Measurements from ENCODE around the gene KCNF1.

KCNF1 gene, protein sequence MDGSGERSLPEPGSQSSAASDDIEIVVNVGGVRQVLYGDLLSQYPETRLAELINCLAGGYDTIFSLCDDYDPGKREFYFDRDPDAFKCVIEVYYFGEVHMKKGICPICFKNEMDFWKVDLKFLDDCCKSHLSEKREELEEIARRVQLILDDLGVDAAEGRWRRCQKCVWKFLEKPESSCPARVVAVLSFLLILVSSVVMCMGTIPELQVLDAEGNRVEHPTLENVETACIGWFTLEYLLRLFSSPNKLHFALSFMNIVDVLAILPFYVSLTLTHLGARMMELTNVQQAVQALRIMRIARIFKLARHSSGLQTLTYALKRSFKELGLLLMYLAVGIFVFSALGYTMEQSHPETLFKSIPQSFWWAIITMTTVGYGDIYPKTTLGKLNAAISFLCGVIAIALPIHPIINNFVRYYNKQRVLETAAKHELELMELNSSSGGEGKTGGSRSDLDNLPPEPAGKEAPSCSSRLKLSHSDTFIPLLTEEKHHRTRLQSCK

DNA sequence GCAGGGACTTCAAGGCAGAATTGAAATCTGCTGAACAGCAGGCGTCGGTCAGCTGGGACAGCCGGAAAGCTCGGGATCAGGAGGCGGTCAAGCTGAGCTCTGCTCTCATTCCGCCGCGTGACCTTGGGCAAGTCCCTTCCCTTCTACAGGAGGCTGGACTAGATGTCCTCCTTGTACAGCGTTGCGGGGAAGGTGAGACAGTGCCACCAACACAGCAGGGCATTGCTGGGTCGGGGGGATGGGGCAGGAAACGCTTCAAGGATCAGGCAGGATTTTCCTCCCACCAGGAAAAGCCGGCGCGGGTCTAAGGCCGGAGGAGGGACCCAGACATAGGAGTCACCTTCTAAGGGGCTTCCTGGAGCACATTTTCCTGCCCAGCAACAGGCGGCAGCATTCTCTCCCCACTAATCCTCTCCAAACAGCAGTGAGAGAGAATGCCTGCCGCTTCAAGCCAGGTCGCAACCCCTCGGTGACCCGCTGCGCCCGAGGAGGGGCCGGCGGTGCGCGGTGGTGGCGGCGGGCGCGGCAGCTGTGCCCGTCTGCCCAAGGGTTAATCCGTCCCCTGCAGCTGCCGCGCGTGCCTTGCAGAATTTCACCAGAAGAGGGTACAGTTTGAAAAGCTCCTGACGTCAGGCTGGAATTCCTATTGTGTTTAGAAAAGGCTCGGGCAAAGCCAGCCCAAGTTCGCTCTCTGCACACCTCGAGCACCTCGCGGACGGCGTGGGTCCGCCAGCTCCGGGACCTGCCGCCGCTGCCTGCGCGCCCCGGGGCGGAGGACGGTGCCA lies at the start of gene KCNF1:
TSS of gene KCNF1 (plus strand) at position 644 of the 785 bp plus-strand sequence. CDS start 493 bp downstream, outside the sequence.
- DNase-seq (ENCODE audit: low spot score): peak; percentile 76

DNA sequence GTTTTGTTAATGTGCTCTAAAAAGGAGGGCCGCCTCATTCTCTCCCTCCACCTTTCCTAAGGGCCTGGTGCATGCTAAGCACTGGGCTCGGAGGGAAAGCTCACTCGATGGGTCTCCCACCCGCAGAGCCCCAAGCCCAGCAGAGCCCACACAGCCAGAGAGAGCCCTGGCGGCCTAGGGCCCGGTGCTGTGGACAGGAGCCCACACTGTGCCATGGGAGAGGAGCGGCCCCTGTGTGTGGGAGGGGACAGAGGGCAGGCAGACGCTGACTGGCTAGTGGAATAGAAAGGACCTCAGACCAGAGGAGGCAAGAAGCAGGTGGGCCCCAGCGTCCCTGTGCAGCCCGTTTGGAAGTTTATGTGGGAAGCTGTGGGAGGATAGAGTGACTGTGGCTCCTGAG lies 49.4 kb upstream of the KCNF1 start:
- DNase-seq (ENCODE audit: low spot score): no peak

DNA sequence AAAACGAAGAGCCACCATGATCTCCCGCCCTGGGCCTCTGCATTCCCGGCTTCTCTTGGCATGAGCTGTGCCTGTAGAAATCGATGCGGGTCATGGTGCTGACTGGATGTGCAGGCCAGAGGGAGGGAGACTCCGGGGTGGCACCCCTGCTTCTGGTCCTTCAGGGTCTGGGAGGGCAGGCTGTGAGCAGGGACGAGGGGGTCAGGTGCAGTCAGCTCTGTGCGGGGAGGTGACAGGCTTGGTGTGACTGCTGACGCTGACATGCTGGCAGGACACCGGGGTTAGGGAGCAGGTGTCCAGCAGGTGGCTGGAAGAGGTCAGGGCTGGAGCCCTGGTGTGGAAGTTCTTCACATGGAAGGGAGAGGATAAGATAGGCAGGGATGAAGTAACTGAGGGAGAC lies 48.7 kb upstream of the KCNF1 start:
- no peak for DNase-seq (ENCODE audit: low spot score)

DNA sequence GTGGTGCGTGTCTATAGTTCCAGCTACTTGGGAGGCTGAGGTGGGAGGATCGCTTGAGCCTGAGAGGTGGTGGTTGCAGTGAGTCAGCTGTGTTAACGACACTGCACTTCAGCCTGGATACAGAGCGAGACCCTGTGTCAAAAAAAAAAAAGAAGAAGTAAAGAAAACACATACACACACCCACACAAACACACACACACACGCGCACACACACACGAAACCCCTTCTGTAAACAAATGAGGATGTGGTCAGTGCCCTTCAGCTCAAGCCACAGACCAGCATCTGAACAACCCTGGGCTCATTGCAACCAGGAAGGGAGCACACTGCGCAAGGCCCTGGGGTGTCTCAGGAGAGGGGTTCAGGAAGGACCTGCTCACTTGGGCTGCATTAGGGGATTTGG lies 47.9 kb upstream of the KCNF1 start:
- no peak for DNase-seq (ENCODE audit: low spot score)

DNA sequence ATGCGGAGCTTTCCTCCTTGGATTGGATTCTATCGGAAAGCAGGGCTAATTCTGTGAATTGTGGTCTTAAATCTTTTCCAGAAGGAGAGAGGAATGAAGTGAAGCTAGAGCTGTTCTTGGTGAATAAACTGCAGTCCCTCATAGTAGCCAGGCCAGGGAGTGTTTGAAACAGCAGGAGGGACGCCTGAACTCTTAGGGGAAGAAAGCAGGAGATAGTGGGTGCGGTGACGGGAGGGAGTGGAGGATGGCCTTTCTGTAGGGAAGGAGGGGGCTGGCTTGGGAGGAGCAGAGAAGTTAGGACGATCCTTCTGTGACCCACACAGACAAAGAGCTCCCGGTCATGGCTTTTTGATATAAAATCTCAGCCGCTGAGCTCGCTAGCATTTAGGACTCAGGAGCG lies 47.5 kb upstream of the KCNF1 start:
- DNase-seq (ENCODE audit: low spot score): no peak

DNA sequence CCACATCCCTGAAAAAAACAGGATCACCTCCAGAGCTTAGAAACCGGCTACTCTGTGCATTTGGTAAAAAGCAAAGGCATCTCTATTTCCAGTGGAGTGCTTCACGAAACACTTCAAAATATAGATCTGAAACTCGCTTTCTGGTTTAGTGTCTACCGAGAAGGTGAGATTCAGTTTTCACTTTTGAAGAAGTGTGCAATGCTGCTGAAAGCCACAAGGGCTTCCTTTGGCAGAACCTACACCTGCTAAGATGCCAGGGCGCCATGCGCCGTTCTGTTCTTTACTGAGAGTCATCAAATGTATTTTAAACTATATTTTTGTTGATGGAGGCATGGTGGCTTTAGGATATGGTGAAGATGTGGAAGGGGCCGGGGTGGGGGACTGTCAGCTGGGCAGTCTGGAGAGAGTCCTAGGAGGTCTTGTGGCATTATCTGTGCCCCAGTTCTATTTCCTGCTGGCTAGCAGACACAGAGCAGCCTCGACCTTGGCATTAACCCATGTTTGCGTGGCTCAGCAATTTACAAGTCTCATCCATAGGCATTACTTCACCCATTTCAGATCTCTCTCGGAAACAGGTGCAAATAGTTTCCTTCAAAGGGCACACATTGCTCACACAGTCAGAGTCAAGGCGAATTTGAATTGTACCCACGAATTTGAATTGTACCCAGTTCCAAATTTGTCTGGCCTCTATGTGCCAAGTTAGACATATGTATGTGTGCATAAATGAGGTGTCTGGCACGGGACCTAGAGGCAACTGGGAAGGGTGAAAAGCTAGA lies 46.7 kb upstream of the KCNF1 start:
- DNase-seq (ENCODE audit: low spot score): no peak

DNA sequence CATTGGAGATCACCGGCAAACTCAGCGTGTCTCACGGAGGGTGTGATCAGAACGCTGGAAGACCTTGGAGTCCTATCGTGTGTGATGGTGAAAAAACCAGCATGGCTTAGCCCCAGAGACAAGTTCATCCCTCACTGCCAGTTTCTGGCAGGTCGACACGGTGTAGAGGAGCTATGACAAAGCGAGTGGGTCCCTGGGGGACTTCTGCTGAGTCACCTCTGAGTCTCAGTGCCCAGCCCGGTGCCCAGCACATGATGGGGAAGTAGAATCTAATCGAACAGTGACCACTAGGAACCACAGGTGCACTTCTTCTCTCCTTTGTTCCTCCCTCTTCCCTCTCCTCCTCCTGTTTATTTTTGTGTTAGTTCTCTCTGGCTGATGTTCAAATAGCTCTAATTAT lies 45.9 kb upstream of the KCNF1 start:
- DNase-seq (ENCODE audit: low spot score): no peak

DNA sequence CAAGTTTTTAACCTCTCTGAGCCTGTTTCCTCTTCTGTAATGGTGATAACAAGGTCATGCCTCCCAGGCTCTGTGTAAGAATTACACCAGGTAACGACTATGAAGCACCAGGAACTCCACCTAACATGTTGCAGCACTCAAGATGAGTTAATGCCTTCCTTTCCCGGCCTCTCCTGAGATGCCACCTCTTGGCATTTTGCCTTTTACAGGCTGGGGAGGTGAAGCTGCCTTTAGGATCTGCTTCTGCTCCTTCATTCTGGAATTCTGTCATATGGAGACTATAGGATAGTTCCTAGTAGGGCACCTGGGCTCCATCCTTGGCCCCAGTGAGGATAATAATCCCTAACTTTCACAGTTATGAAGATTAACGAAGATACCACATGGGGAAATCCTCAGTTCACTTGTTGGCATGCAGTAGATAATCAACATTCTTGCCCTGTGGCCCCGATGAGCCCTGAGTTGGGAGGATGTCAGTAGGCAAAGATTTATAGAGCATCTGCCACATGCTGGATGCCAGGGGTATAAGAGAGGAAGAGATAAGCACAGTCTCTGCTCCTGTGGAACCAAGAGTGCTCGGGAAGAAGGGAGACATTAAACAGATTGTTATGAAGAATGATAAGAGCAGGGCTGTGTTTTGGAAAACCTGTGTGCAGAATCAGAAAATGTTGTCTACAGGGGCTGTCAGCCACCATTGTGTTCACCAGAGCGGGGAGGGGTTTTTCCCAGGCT lies 43.9 kb upstream of the KCNF1 start:
- DNase-seq (ENCODE audit: low spot score): no peak

DNA sequence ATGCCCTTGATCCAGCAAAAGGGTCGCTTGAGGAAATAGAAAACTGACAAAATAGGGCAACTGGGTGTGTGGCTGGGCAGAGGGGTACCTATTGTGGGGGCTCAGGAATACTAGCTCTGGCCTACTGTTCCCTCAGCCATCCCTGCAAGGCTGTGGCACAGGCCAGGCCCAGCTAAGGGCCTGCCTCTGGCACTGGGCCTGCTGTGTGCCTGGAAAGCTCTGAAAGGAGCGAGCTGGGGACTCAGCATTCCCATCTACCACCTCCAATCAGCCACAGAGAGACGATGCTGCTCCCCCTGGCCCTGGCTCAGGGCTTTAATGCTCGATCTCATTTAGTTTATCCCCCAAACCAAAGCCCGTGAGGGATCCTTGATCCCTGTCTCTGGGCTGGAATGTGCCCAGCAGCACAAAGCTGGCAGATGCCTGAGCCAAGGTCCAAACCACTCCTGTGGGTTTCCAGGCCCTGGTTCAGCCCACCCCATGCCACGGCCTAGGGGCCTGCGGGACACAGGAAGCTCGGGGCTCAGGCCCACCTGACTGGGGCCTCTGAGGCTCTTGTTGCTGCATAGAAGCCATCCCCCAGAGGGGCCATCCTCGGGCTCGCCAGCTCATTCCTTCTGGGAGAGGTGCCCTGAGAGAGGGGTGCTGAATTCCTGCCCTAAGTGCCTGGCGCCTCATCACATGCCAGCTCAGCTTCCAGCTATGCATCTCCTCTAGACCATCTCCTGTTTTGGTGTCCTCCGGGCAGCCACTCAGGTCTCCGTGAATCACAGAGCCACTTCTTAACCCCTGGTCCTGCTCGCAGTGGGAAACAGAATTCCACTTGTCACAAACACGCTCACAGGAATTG lies 43.0 kb upstream of the KCNF1 start:
- DNase-seq (ENCODE audit: low spot score): peak; percentile 86

DNA sequence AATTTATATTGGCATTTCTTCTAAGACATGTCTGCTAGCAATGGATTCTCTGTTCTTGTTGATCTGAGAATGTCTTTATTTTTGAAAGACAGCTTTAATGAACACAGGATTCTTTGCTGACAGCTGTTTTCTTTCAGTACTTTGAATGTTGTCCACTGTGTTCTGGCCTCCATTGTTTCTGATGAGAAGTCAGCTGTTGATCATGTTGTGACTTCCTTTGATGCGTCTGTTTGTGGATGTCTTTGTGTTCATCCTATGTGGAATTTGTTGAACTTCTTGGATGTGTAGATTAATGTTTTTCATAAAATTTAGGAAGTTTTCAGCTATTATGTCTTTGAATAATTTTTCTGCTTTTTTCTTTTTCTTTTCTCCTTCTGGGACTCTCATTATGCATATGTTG lies 39.8 kb upstream of the KCNF1 start:
- DNase-seq (ENCODE audit: low spot score): no peak

DNA sequence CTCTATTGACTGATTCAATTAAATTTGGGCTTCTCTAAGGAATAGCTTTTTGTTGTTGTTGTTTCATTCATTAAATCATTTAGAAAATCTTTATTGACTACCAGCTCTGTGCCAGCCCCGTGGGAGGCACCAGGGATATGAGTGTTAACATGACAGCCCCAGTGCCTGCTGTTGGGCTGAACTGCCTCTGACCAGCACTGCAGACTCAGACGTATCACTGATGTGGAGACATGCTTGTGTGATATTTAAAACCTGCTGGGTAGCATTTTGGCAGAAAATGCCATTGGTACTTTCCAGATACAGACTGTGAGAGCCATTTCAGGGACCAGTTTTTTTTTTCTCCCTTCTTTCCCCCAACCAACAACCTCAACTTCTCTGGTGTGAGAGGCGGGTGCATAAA lies 38.6 kb upstream of the KCNF1 start:
- no peak for DNase-seq (ENCODE audit: low spot score)

DNA sequence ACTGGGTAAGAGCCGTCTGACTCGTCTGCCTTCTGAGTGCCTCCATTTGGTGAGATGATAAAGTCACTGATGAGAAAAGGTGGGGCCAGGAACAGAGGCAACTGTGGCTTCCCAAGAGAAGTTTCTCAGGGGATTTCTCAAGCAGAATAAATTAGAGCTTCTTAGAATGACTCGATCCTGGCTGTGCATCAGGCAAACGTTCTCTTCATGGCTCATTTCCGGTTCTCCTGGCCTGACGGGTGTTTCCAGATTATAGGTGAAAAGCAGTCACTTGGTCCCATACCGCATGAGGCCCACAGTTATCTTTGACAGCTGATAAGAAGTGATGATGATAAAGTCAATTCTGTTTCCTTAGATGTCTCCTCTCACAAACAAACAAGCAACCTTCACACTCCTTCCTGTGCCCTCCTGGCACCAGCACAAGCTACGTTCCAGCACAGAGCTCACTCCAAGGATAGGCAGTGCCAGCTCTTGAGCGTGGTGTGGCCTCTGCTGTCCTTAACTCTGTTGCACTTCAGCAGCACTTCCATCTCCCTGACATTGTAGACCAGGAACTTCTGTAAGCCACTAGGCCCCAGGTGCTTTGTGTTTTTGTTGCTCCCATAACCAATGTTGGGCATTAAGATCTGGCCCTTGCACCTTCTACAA lies 37.8 kb upstream of the KCNF1 start:
- peak; percentile 23 for DNase-seq (ENCODE audit: low spot score)

DNA sequence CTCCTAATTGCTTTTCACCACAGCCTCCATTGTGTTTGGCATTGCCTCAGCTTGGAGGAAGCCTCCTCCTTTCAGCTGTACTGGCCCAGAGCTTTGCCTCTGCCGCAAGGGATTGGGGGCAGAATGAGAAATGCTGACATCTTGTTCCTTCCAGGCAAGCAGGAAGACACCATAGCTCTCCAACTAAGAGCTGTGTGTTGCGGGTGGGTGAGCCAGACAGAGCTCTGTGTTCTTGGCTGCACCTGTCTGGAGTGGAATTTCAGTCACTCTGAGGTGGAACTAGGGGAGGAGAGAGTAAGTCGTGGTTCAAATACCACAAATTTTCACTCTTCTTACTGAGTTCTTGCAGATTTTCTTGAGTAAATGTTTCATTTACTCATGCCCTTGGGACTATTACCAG lies 36.6 kb upstream of the KCNF1 start:
- DNase-seq (ENCODE audit: low spot score): no peak

DNA sequence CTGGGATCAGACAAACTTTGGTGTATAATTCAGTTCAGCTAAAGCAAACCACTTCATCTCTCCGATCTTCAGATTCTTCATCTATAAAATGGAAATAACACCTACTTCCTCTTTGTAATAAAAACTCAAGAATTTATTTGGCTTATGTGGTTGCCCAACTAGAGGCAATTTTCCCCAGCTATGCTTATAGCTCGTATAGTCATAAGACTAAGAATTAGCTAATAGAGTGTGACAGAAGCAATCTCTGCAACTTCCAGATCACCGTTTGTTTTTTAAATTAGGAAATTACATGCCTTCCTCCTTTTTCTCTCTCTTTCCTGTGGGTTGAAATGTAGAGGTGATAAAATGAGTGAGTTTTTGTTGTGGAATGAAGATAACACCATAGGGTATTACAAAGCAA lies 35.3 kb upstream of the KCNF1 start:
- no peak for DNase-seq (ENCODE audit: low spot score)

DNA sequence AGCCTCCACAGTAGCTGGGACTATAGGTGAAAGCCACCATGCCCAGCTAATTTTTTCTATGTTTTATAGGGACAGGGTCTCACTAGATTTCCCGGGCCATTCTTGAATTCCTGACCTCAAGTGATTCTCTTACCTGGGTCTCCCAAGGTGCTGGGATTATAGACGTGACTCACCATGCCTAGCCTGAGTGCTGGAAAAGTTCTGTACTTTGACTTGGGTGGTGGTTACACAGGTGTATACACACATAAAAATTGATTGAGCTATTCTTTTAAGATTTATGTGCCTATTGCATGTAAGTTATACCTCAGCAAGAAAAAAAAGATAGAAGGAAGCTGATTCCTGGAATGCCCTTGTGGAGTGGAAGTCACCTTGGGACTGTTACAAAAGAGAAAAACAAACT lies 34.8 kb upstream of the KCNF1 start:
- DNase-seq (ENCODE audit: low spot score): no peak

DNA sequence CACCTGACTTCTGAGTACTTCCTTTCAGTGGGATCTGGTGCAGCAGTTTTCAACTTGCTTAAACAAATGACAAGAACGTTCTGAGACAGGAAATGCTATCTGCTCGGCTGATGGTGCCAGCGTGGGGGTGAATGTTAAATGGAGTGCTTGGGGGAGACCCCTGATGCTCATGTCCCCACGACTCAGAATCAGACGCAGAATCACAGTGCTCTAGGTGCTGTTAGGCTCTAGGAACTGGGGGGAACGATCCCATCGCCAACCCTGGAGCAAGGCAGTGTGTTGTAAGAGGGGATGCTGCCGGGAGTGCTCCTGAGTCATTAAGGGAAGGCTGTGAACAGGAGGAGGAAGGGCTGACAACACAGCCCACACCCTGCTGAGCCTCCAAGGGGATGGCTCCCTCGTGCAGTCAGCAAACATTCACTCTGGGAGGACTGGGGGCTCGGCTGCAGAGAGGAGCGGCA lies 34.1 kb upstream of the KCNF1 start:
- DNase-seq (ENCODE audit: low spot score): peak; percentile 52

DNA sequence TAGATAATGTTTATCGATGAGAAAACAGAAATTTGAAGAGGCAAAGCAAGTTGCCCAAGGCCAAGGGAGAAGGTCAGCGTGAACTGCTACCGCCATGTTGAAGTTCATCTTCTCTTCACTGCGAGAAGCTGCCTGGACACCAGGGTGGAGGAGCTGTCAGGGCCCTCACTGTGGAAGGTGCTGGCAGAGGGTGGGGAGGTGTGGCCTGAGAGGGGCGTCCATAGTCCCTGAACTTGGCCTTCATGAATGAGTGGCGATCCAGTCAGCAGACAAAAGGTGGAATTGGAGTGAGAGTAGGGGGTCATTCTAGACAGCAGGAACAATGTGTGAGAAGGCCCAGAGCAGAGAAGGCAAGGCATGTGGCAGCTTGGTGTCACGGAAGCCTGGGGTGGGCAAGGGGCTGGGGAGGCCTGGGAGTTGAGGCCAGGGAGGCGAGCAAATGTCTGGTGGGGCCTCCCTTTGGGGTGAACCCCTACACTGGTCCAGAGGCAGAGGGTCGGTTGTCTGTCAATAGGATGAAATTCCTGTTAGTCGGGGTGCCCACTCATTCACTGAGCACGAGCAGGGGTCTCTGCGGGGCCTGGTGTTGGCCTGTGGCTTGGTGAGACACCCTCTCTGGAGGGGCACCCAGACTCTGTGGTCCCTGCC lies 33.3 kb upstream of the KCNF1 start:
- DNase-seq (ENCODE audit: low spot score): no peak

DNA sequence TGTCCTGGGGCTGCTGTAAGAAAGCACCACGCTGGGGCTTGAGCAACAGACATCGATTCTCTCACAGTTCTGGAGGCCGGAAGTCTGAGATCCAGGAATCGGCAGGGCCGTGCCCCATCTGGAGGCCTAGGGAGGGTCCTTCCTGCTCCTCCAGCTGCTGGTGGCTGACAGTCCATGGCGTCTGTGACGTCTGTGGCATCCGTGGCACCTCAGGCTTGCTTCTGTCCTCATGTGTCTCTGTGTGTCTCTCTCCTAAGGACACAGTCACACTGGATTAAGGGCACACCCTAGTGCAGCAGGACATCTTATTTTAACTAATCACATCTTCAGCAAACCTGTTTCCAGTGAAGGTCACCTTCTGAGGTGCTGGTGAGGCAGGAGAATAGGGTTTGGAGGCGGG lies 32.6 kb upstream of the KCNF1 start:
- DNase-seq (ENCODE audit: low spot score): no peak
